Subcutaneous abdominal adipose tissue (tissue), 5 donors: ENCODE measurements around the gene PBX3.

Source experiments
- H3K27ac ChIP-seq: one replicate; pipeline ENCODE4 v1.7.0; 2013; ENCODE audit warnings: low read depth, mild to moderate bottlenecking, inconsistent platforms, low read length, moderate library complexity
- H3K27me3 ChIP-seq, 5 donors: one replicate each; pipeline ENCODE4 v1.7.0; 2013; ENCODE audit warnings: low read length in 5 of 5, inconsistent platforms in 1 of 5; ENCODE audit not compliant: control insufficient read depth in 5 of 5, insufficient read depth in 4 of 5
- H3K36me3 ChIP-seq, 5 donors: one replicate each; pipeline ENCODE4 v1.7.0; 2013; ENCODE audit warnings: low read length in 5 of 5; ENCODE audit not compliant: control insufficient read depth in 5 of 5, insufficient read depth in 5 of 5
- H3K4me1 ChIP-seq, 5 donors: one replicate each; pipeline ENCODE4 v1.7.0; 2013; ENCODE audit warnings: low read length in 5 of 5, mild to moderate bottlenecking in 3 of 5, moderate library complexity in 1 of 5; ENCODE audit not compliant: control insufficient read depth in 5 of 5, insufficient read depth in 5 of 5
- H3K4me3 ChIP-seq, 5 donors: one replicate each; pipeline ENCODE4 v1.7.0; 2013; ENCODE audit warnings: low read length in 5 of 5, low read depth in 1 of 5
- H3K9ac ChIP-seq, 5 donors: one replicate each; pipeline ENCODE4 v1.7.0; 2013; ENCODE audit warnings: low read length in 5 of 5, mild to moderate bottlenecking in 4 of 5, moderate library complexity in 3 of 5
- H3K9me3 ChIP-seq, 5 donors: one replicate each; pipeline ENCODE4 v1.7.0; 2013; ENCODE audit warnings: low read length in 5 of 5; ENCODE audit not compliant: control insufficient read depth in 5 of 5
- donor health status: healthy.
- donor health status: healthy.
- donor health status: healthy.
- donor health status: healthy.
- donor health status: healthy.

PBX3 gene

DNA sequence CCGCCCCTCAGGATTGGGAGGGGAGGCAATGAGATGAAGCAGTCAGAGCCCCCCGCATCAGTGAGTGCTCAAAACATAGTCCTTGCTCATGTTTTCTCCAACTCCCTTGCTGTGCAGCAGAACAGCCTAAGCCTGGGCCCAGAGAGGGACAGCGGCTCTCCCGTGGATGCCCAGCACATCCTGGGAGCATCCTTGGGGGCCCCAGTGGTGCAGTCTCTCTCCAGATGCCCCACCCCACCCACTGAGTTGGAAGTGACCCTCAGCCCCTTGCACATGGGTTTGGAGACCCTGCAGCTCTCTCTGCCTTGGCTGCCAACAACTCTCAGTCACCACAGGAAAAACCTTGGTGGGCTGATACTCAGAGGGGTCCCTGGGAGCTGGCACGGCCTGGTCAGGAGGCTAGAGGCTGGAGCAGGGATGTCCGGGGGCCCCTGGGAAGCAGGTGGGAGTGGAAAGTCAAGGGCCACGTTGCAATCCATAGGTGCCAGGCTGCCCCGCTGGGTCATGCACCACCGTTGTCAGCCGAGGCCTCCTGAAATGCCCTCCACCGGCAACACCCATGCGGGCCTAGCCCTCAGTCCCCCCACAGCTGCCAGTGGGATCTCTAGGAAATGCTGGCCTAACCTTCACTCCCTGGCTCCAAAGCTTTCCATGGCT, 242.5 kb downstream of the PBX3 start:
- Histone ChIP-seq H3K27ac (no peak overlapping the region), H3K4me1 (no peaks in the 10 kb centered on the region), H3K9ac (no peak overlapping the region), H3K4me3 (no peak overlapping the region), H3K27me3 (no peaks in the 10 kb centered on the region), H3K36me3 (no peaks in the 10 kb centered on the region), H3K9me3 (no peaks in the 10 kb centered on the region)

DNA sequence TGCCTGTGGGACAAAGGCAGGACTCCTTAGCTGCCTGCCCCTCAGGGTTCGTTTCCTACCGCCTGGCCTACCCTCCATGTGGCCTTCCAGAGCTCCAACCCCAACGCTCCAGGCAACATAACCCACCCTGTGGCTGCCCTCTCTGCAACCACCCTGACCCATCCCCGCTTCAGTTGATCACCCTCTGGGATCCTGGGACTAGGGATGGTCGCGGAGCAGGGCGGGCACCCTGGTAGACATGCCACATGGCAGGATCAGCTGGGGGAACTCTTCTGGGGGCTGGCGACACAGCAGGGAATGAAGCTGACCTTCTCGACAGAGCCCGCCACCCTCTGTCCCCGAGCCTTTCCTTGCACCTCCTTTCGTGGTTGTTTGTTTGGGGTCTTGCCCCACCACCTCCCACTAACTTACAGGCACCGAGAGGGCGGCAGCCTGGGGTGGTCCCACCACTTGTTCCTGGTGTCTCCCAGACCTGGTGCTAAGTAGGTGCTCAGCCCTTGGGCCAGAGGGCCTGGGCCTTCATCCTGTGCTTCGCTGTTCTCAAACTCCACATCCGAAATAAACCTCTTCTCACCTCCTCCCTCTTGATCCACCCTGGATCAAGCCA, 243.1 kb downstream of the PBX3 start:
- Histone ChIP-seq H3K27me3 (no peaks in the 10 kb centered on the region), H3K4me3 (no peak overlapping the region), H3K27ac (no peak overlapping the region), H3K9me3 (no peaks in the 10 kb centered on the region), H3K36me3 (no peaks in the 10 kb centered on the region), H3K4me1 (no peaks in the 10 kb centered on the region), H3K9ac (no peak overlapping the region)

DNA sequence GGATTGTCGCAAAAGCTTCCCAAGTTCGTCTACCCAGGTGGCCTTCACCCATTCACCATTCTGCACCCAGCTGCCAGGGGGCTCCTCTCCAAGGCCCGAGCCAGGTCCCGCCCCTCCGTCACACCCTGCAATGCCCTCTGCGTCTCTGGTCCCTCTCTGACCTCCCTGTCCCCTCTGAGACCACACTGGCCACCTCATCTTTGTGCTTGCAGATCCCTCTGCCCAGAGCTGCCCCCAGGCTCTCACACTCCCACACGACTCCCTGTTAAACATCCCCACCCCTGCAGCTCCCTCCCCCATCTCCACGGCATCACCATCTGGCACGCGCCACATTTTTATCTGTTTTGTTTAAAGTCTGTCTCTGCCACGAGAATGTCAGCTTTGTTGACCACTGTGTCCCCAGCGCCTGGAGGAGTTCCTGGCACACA, 243.6 kb downstream of the PBX3 start:
- H3K9me3 ChIP-seq: no peaks in the 10 kb centered on the region
- no peak overlapping the region for H3K9ac ChIP-seq
- no peak overlapping the region for H3K4me3 ChIP-seq
- no peaks in the 10 kb centered on the region for H3K27me3 ChIP-seq
- no peak overlapping the region for H3K27ac ChIP-seq
- H3K36me3 ChIP-seq: no peaks in the 10 kb centered on the region
- no peaks in the 10 kb centered on the region for H3K4me1 ChIP-seq

DNA sequence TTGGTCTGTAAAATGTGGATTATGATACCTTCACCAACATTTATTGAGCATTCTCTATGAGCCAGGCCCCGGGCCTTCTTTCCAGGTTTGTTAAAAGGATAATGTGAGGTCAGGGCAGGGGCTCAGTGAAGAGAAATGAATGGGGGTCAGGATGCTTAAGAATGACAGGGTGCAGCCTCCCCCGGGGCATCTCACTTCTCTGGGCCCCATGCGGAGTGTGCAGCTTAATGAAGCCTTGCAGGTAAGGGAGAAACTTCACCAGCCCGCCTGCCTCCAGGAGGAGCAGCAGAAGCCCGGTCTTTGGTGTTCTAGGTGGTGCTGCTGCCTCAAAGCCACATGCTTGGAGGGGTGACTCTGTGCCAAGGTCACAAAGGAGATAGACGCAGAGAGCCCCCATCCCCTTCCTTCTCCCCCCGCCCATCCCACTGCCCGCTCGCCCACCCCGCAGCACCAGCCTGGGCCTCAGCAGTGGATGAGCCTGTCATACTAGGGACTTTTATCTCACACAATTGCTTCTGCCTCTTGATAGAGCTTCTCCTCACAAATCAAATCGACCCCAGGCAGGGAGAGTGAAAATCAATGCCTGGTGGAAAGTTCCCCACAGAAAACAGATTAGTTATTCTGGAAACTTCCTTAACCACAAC, 244.8 kb downstream of the PBX3 start:
- H3K27ac ChIP-seq: no peak overlapping the region
- no peak overlapping the region for H3K4me3 ChIP-seq
- no peaks in the 10 kb centered on the region for H3K4me1 ChIP-seq
- H3K9me3 ChIP-seq: no peaks in the 10 kb centered on the region
- no peak overlapping the region for H3K9ac ChIP-seq
- H3K27me3 ChIP-seq: peaks cover 0 to 2% (median 0%) of the 10 kb centered on the region in 5 donors
- H3K36me3 ChIP-seq: no peaks in the 10 kb centered on the region

DNA sequence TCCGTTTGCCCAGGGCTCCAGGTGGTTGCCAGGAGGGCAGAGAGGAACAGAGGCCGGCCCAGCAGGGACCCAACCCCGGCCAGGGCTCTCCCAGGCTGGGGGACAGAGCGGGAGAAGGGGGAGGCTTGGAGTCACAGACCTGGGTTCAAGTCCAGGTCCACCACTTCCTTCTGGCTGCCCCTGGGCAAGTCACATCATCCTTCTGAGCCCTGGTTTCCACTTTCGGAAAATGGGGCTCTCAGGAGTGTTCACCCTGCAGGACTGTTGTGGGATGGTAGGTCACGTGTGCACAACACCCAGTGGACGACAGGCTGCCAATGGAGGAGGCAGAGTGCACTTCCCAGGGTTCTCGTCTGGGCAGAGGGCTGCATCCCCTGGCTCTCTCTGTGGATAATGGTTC, 245.4 kb downstream of the PBX3 start:
- Histone ChIP-seq H3K27me3 (peaks cover 0 to 8% (median 4%) of the 10 kb centered on the region in 5 donors), H3K9ac (no peak overlapping the region), H3K4me1 (no peaks in the 10 kb centered on the region), H3K9me3 (no peaks in the 10 kb centered on the region), H3K27ac (no peak overlapping the region), H3K4me3 (no peak overlapping the region), H3K36me3 (no peaks in the 10 kb centered on the region)

DNA sequence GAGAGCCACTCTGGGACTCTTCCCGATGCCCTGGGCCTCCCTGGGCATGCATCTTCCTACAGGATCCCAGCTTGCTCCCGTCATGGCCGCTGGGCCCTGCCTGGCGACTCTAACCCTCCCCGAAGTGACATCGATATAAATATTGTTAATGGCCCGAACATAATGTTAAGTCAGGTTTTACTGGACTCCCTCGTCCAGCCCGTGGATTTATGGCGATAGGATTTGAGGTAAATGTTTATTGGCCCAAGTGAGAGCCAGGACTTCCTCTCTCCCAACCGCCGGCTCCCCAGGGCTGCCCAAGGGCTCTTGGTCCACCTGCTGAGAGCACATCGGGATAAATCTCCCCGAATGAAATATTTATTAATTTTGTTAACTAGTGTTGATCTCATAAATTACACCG, 246.3 kb downstream of the PBX3 start:
- peaks cover 0 to 8% (median 5%) of the 10 kb centered on the region in 5 donors for H3K27me3 ChIP-seq
- H3K27ac ChIP-seq: no peak overlapping the region
- H3K9me3 ChIP-seq: no peaks in the 10 kb centered on the region
- H3K36me3 ChIP-seq: no peaks in the 10 kb centered on the region
- H3K4me3 ChIP-seq: no peak overlapping the region
- H3K4me1 ChIP-seq: no peaks in the 10 kb centered on the region
- no peak overlapping the region for H3K9ac ChIP-seq

DNA sequence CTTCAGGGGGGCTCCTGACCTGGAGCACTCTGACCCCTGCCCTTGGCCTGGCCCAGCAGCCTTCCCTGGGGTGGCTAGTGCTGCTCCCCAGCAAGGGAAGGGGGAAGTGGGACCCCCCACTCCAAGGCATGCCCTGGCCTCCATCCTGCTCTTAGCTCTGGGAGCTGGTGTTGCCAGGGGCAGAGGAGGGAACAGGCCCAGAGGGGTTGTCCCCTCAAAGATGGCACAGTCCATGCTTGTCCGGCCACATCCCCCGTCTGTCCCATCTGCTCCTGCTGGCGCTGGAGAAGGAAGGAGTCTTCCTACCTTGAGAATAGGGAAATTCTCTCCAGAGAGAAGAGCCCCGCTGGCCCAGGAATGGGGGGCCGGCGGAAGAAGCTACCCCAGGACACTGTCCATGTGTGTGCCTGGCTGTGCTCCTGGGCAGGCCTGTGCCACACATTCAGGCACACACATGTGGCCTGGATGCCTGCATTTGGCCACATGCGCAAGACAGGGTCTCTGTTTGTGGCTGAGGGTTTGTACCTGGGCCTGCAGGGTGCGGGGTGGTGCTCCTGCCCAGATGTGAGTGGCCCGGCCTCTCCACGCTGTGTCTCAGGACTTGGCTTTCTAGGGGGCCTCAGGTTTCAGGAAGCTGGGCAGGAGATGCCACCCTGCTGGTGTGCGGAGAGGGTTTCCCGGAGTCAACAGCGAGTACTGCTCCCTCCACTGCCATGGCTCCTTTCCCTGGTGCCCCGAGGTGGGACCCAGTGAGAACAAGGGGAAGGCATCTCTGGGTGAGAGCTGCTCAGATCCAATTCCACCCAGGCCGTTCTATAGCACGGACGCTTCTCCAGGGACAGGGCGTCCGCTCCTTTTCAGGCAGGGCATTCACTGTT, 247.1 kb downstream of the PBX3 start:
- H3K27me3 ChIP-seq: peaks cover 0 to 8% (median 5%) of the 10 kb centered on the region in 5 donors
- H3K9ac ChIP-seq: no peak overlapping the region
- H3K27ac ChIP-seq: no peak overlapping the region

DNA sequence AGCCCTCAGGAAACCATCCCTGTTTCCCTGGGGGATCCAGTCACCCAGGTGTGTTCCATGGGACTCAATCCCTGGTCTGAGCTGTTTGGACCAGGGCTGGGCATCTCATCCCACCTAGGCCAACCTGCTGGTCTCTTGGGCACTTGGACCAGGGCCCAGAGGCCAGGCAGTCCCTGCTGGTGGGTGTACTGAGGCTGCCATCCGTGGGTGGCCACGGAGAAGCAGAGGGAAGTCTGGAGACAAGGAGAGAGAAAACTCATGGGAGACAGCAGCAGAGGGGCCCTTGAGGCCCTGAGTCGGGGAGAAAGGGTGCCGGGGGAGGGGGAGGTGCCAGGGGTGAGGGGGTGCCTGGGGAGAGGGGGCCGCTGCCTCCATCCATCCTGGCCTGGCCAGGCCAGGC, 247.8 kb downstream of the PBX3 start:
- Histone ChIP-seq H3K27me3 (peaks cover 0 to 8% (median 5%) of the 10 kb centered on the region in 5 donors), H3K4me3 (no peak overlapping the region), H3K9ac (no peak overlapping the region), H3K27ac (no peak overlapping the region), H3K36me3 (no peaks in the 10 kb centered on the region), H3K9me3 (no peaks in the 10 kb centered on the region), H3K4me1 (no peaks in the 10 kb centered on the region)

More for the DNA sequence above, 247.1 kb downstream of the PBX3 start:
- no peaks in the 10 kb centered on the region for H3K9me3 ChIP-seq
- no peaks in the 10 kb centered on the region for H3K4me1 ChIP-seq
- H3K4me3 ChIP-seq: no peak overlapping the region
- H3K36me3 ChIP-seq: no peaks in the 10 kb centered on the region

DNA sequence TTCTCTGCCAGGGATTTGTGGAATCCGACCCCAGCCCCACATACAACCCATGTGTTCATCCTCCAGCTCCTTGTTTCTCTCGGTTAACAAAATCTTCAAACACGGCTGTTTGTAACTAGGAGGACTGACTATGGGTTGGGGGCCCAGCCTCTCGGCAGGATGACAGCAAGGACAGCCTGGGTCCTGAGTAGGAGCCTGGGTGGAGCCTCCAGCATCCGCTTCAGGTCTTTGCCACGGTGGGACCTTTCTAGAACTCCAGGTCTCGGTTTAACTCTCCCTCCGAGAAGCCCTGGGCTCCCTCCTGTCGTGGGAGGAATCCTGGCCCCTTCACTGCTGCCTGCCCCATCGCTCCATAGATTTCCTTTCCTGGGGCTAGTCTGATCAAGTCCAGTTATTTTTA, 248.5 kb downstream of the PBX3 start:
- no peak overlapping the region for H3K9ac ChIP-seq

More for the DNA sequence above, 248.5 kb downstream of the PBX3 start:
- H3K9me3 ChIP-seq: no peaks in the 10 kb centered on the region
- no peak overlapping the region for H3K27ac ChIP-seq
- H3K4me3 ChIP-seq: no peak overlapping the region
- H3K27me3 ChIP-seq: peaks cover 0 to 8% (median 5%) of the 10 kb centered on the region in 5 donors
- peaks cover 0 to 3% (median 0%) of the 10 kb centered on the region in 5 donors for H3K4me1 ChIP-seq
- no peaks in the 10 kb centered on the region for H3K36me3 ChIP-seq
